ENCODE results near the gene MOBP. TPM values are rescaled to one million over a fixed set of nuclear protein-coding genes. Genes with fewer than 3 reads are reported as not detected.
A peak's percentile ranks its signal among the peaks of the same experiment; 100 is the strongest.

Gene MOBP
- total RNA-seq, 2 donors from 2014 or later = not detected

- ATAC-seq (no peak), DNase-seq (ENCODE audit: low spot score) (no peak)
- no peaks in the 10 kb centered on the region for H3K9me3 Mint-ChIP-seq
- no peak overlapping the region for H3K27ac Mint-ChIP-seq
- H3K4me1 Mint-ChIP-seq (ENCODE audit: low read depth in 2 of 2) = no peaks in the 10 kb centered on the region
- no peaks in the 10 kb centered on the region for H3K36me3 Mint-ChIP-seq
- no peak overlapping the region for H3K4me3 Mint-ChIP-seq
- H3K27me3 Mint-ChIP-seq = peaks cover 14 to 33% of the 10 kb centered on the region in 2 donors
Measured at GRCh38 chr3:39460677-39461076, 6.8 kb upstream of the MOBP start.

GRCh38 chr3:39463269-39463668 is 4.2 kb upstream of the MOBP start:
- H3K4me1 Mint-ChIP-seq (ENCODE audit: low read depth in 2 of 2) = no peaks in the 10 kb centered on the region
- no peak for ATAC-seq
- no peaks in the 10 kb centered on the region for H3K9me3 Mint-ChIP-seq
- no peaks in the 10 kb centered on the region for H3K36me3 Mint-ChIP-seq
- H3K4me3 Mint-ChIP-seq = no peak overlapping the region
- H3K27me3 Mint-ChIP-seq = peaks cover 21 to 36% of the 10 kb centered on the region in 2 donors
- no peak overlapping the region for H3K27ac Mint-ChIP-seq
- DNase-seq (ENCODE audit: low spot score) = no peak

GRCh38 chr3:39466988-39467387 is 492 bp upstream of the MOBP start:
- Mint-ChIP-seq H3K4me3 (no peak overlapping the region), H3K9me3 (no peaks in the 10 kb centered on the region), H3K36me3 (no peaks in the 10 kb centered on the region), H3K27me3 (peaks cover 15 to 37% of the 10 kb centered on the region in 2 donors), H3K4me1 (ENCODE audit: low read depth in 2 of 2) (no peaks in the 10 kb centered on the region), H3K27ac (no peak overlapping the region)
- DNase-seq (ENCODE audit: low spot score) (no peak), ATAC-seq (peak in 1 of 2 donors; percentile 40)

- H3K9me3 Mint-ChIP-seq = no peaks in the 10 kb centered on the region
- no peaks in the 10 kb centered on the region for H3K4me1 Mint-ChIP-seq (ENCODE audit: low read depth in 2 of 2)
- H3K4me3 Mint-ChIP-seq = no peak overlapping the region
- peaks cover 13 to 39% of the 10 kb centered on the region in 2 donors for H3K27me3 Mint-ChIP-seq
- ATAC-seq (no peak), DNase-seq (ENCODE audit: low spot score) (no peak)
- H3K36me3 Mint-ChIP-seq = no peaks in the 10 kb centered on the region
- no peak overlapping the region for H3K27ac Mint-ChIP-seq
Measured at GRCh38 chr3:39468108-39468436, 592 bp downstream of the MOBP start.

GRCh38 chr3:39469258-39469657 is 1.8 kb downstream of the MOBP start:
- DNase-seq (ENCODE audit: low spot score) (no peak), ATAC-seq (no peak)
- no peak overlapping the region for H3K4me3 Mint-ChIP-seq
- H3K36me3 Mint-ChIP-seq = no peaks in the 10 kb centered on the region
- peaks cover 19 to 41% of the 10 kb centered on the region in 2 donors for H3K27me3 Mint-ChIP-seq
- H3K9me3 Mint-ChIP-seq = no peaks in the 10 kb centered on the region
- no peaks in the 10 kb centered on the region for H3K4me1 Mint-ChIP-seq (ENCODE audit: low read depth in 2 of 2)
- H3K27ac Mint-ChIP-seq = no peak overlapping the region

- Mint-ChIP-seq H3K4me1 (ENCODE audit: low read depth in 2 of 2) (no peaks in the 10 kb centered on the region), H3K36me3 (no peaks in the 10 kb centered on the region), H3K9me3 (no peaks in the 10 kb centered on the region), H3K4me3 (no peak overlapping the region), H3K27me3 (peaks cover 19 to 44% of the 10 kb centered on the region in 2 donors), H3K27ac (no peak overlapping the region)
- no peak for DNase-seq (ENCODE audit: low spot score)
- ATAC-seq = no peak
Measured at GRCh38 chr3:39469945-39470344, 2.5 kb downstream of the MOBP start.

GRCh38 chr3:39471652-39472051 is 4.2 kb downstream of the MOBP start:
- Mint-ChIP-seq H3K36me3 (no peaks in the 10 kb centered on the region), H3K9me3 (no peaks in the 10 kb centered on the region)
- no peak for ATAC-seq

GRCh38 chr3:39473452-39474125 is 6.1 kb downstream of the MOBP start:
- Mint-ChIP-seq H3K4me3 (no peak overlapping the region), H3K4me1 (ENCODE audit: low read depth in 2 of 2) (no peaks in the 10 kb centered on the region), H3K9me3 (no peaks in the 10 kb centered on the region), H3K27me3 (peaks cover 16 to 40% of the 10 kb centered on the region in 2 donors), H3K36me3 (peaks cover 4% of the 10 kb centered on the region), H3K27ac (no peak overlapping the region)
- no peak for ATAC-seq
- DNase-seq (ENCODE audit: low spot score) = no peak

More at GRCh38 chr3:39471652-39472051, 4.2 kb downstream of the MOBP start:
- no peaks in the 10 kb centered on the region for H3K4me1 Mint-ChIP-seq (ENCODE audit: low read depth in 2 of 2)
- no peak overlapping the region for H3K27ac Mint-ChIP-seq
- no peak for DNase-seq (ENCODE audit: low spot score)
- H3K4me3 Mint-ChIP-seq = no peak overlapping the region
- peaks cover 22 to 48% of the 10 kb centered on the region in 2 donors for H3K27me3 Mint-ChIP-seq

- Mint-ChIP-seq H3K9me3 (no peaks in the 10 kb centered on the region), H3K4me3 (no peak overlapping the region), H3K27ac (no peak overlapping the region), H3K36me3 (peaks cover 4% of the 10 kb centered on the region), H3K27me3 (peaks cover 16 to 40% of the 10 kb centered on the region in 2 donors), H3K4me1 (ENCODE audit: low read depth in 2 of 2) (no peaks in the 10 kb centered on the region)
- ATAC-seq (no peak), DNase-seq (ENCODE audit: low spot score) (no peak)
Measured at GRCh38 chr3:39474126-39474515, 6.6 kb downstream of the MOBP start.

- Mint-ChIP-seq H3K4me3 (no peak overlapping the region), H3K4me1 (ENCODE audit: low read depth in 2 of 2) (no peaks in the 10 kb centered on the region), H3K9me3 (no peaks in the 10 kb centered on the region), H3K36me3 (peaks cover 4% of the 10 kb centered on the region), H3K27ac (no peak overlapping the region), H3K27me3 (peaks cover 16 to 34% of the 10 kb centered on the region in 2 donors)
- no peak for ATAC-seq
- no peak for DNase-seq (ENCODE audit: low spot score)
Measured at GRCh38 chr3:39476783-39477182, 9.3 kb downstream of the MOBP start.

GRCh38 chr3:39478226-39478625 is 10.7 kb downstream of the MOBP start:
- no peak overlapping the region for H3K27ac Mint-ChIP-seq
- peaks cover 14 to 22% of the 10 kb centered on the region in 2 donors for H3K27me3 Mint-ChIP-seq

GRCh38 chr3:39479701-39480414 is 12.4 kb downstream of the MOBP start:
- Mint-ChIP-seq H3K27me3 (peaks cover 8% of the 10 kb centered on the region in 2 donors), H3K4me1 (ENCODE audit: low read depth in 2 of 2) (no peaks in the 10 kb centered on the region), H3K27ac (no peak overlapping the region), H3K9me3 (no peaks in the 10 kb centered on the region), H3K36me3 (peaks cover 4% of the 10 kb centered on the region), H3K4me3 (no peak overlapping the region)
- ATAC-seq (no peak), DNase-seq (ENCODE audit: low spot score) (no peak)

More at GRCh38 chr3:39478226-39478625, 10.7 kb downstream of the MOBP start:
- Mint-ChIP-seq H3K36me3 (peaks cover 4% of the 10 kb centered on the region), H3K9me3 (no peaks in the 10 kb centered on the region), H3K4me3 (no peak overlapping the region), H3K4me1 (ENCODE audit: low read depth in 2 of 2) (no peaks in the 10 kb centered on the region)
- no peak for ATAC-seq
- no peak for DNase-seq (ENCODE audit: low spot score)

- no peak overlapping the region for H3K27ac Mint-ChIP-seq
- H3K27me3 Mint-ChIP-seq = peaks cover 11 to 21% of the 10 kb centered on the region in 2 donors
- no peaks in the 10 kb centered on the region for H3K36me3 Mint-ChIP-seq
- H3K9me3 Mint-ChIP-seq = no peaks in the 10 kb centered on the region
- DNase-seq (ENCODE audit: low spot score) = no peak
- H3K4me1 Mint-ChIP-seq (ENCODE audit: low read depth in 2 of 2) = no peaks in the 10 kb centered on the region
- H3K4me3 Mint-ChIP-seq = no peak overlapping the region
- no peak for ATAC-seq
Measured at GRCh38 chr3:39485547-39485946, 18.1 kb downstream of the MOBP start.

- H3K36me3 Mint-ChIP-seq = no peaks in the 10 kb centered on the region
- no peak overlapping the region for H3K27ac Mint-ChIP-seq
- DNase-seq (ENCODE audit: low spot score) = no peak
- ATAC-seq = no peak
- no peaks in the 10 kb centered on the region for H3K9me3 Mint-ChIP-seq
- peaks cover 0 to 2% of the 10 kb centered on the region in 2 donors for H3K4me1 Mint-ChIP-seq (ENCODE audit: low read depth in 2 of 2)
- no peak overlapping the region for H3K4me3 Mint-ChIP-seq
- H3K27me3 Mint-ChIP-seq = peaks cover 23 to 45% of the 10 kb centered on the region in 2 donors
Measured at GRCh38 chr3:39491014-39491413, 23.5 kb downstream of the MOBP start.

All from natural killer cell treated with Interleukin-12 subunit alpha and Interleukin-12 subunit beta and Interleukin-15 and Interleukin-18, amount 100 ng/mL, for 72 hours (primary cell).